Skeletal muscle satellite cell (primary cell): Measurements from ENCODE around the gene C2CD5.

Experiments
- H3K27me3 ChIP-seq: 2 replicates; pipeline ENCODE4 v1.7.0; 2013; ENCODE audit warnings: low read length; ENCODE audit not compliant: control insufficient read depth, insufficient read depth
- H3K36me3 ChIP-seq: 2 replicates; pipeline ENCODE4 v1.7.0; 2013; ENCODE audit warnings: mild to moderate bottlenecking, control low read depth, low read length; ENCODE audit not compliant: insufficient read depth
- H3K4me1 ChIP-seq: 2 replicates; pipeline ENCODE4 v1.7.0; 2013; ENCODE audit warnings: low read length; ENCODE audit not compliant: control insufficient read depth, insufficient read depth
- H3K4me2 ChIP-seq: 2 replicates; pipeline ENCODE4 v1.7.0; 2013; ENCODE audit warnings: mild to moderate bottlenecking, low read length
- H3K4me3 ChIP-seq: 2 replicates; pipeline ENCODE4 v1.7.0; 2013; ENCODE audit warnings: low read length
- H3K9ac ChIP-seq: 2 replicates; pipeline ENCODE4 v1.7.0; 2013; ENCODE audit warnings: mild to moderate bottlenecking, low read depth, low read length, moderate library complexity
- H3K9me3 ChIP-seq: replicated peaks from 2 replicates; pipeline ENCODE4 v1.7.0; 2013; ENCODE audit warnings: mild to moderate bottlenecking, control low read depth, low read length

C2CD5 gene

GRCh38 chr12:22533155-22533554 lies 11.2 kb downstream of the C2CD5 start:
- Histone ChIP-seq H3K4me3 (no peak overlapping the region), H3K4me1 (peaks cover 17% of the 10 kb centered on the region), H3K27me3 (no peaks in the 10 kb centered on the region), H3K9ac (no peak overlapping the region), H3K36me3 (peaks cover 22% of the 10 kb centered on the region), H3K9me3 (peaks cover 5% of the 10 kb centered on the region), H3K4me2 (no peak overlapping the region)

GRCh38 chr12:22532317-22532716 lies 12.0 kb downstream of the C2CD5 start:
- Histone ChIP-seq H3K27me3 (no peaks in the 10 kb centered on the region), H3K36me3 (peaks cover 22% of the 10 kb centered on the region), H3K9ac (no peak overlapping the region), H3K9me3 (peaks cover 5% of the 10 kb centered on the region), H3K4me2 (no peak overlapping the region), H3K4me1 (peaks cover 23% of the 10 kb centered on the region), H3K4me3 (no peak overlapping the region)

GRCh38 chr12:22531205-22531604 lies 13.1 kb downstream of the C2CD5 start:
- H3K9me3 ChIP-seq, result peaks cover 5% of the 10 kb centered on the region
- H3K4me2 ChIP-seq, result no peak overlapping the region
- H3K4me1 ChIP-seq, result peaks cover 29% of the 10 kb centered on the region
- H3K36me3 ChIP-seq, result peaks cover 26% of the 10 kb centered on the region
- H3K9ac ChIP-seq, result no peak overlapping the region
- no peak overlapping the region for H3K4me3 ChIP-seq
- H3K27me3 ChIP-seq, result no peaks in the 10 kb centered on the region

GRCh38 chr12:22529281-22530060 lies 14.9 kb downstream of the C2CD5 start:
- Histone ChIP-seq H3K9ac (peak overlapping the region; percentile 26), H3K4me2 (no peak overlapping the region), H3K4me1 (peaks cover 44% of the 10 kb centered on the region), H3K9me3 (peaks cover 5% of the 10 kb centered on the region), H3K4me3 (no peak overlapping the region), H3K36me3 (peaks cover 26% of the 10 kb centered on the region), H3K27me3 (no peaks in the 10 kb centered on the region)

GRCh38 chr12:22527999-22528398 lies 16.3 kb downstream of the C2CD5 start:
- Histone ChIP-seq H3K27me3 (no peaks in the 10 kb centered on the region), H3K4me3 (peak overlapping the region; percentile 38), H3K4me1 (peaks cover 44% of the 10 kb centered on the region), H3K36me3 (peaks cover 25% of the 10 kb centered on the region), H3K4me2 (peak overlapping the region; percentile 72), H3K9me3 (peaks cover 5% of the 10 kb centered on the region), H3K9ac (peak overlapping the region; percentile 71)

DNA sequence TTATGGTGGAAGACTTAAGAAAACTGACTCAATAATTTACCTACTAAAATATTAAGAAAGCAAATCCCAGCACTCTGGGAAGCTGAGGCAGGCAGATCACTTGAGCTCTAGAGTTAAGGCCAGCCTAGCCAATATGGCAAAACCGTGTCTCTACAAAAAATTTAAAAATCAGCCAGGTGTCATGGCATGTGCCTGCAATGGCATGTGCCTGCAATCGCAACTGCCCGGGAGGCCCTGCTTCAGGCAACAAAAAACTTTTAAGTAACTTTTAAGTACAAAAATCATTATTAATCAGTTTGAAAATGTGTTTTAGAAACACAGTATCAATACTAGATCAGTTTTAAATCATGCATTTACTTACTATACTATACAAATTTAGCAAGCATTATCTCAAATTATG lies 17.5 kb downstream of the C2CD5 start:
- H3K4me1 ChIP-seq, result peaks cover 50% of the 10 kb centered on the region
- no peaks in the 10 kb centered on the region for H3K27me3 ChIP-seq
- no peak overlapping the region for H3K4me2 ChIP-seq
- no peak overlapping the region for H3K4me3 ChIP-seq
- H3K9ac ChIP-seq, result no peak overlapping the region
- peaks cover 5% of the 10 kb centered on the region for H3K9me3 ChIP-seq
- H3K36me3 ChIP-seq, result peaks cover 29% of the 10 kb centered on the region

DNA sequence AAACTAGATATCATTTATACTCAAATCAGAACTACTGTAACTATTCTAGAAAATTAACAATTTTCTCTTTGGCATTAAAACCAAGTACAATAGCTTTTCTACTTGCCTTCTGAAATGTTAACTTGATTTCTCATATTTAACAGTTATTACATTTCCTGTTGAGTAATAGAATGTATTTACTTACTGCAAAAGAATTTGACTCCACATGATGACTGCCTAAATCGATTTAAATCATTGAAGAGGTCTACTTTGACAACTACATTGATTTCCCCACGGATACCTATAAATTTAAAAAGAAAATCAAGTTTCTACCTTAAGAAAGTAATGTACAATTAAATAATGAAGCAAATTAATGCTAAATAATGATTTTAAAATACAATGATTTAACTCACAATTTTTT lies 18.9 kb downstream of the C2CD5 start:
- Histone ChIP-seq H3K9me3 (no peaks in the 10 kb centered on the region), H3K36me3 (peaks cover 25% of the 10 kb centered on the region), H3K9ac (peak overlapping the region; percentile 23), H3K27me3 (no peaks in the 10 kb centered on the region), H3K4me2 (peak overlapping the region; percentile 30), H3K4me3 (no peak overlapping the region), H3K4me1 (peaks cover 51% of the 10 kb centered on the region)

- Histone ChIP-seq H3K4me2 (no peak overlapping the region), H3K9ac (no peak overlapping the region), H3K4me3 (no peak overlapping the region), H3K36me3 (peaks cover 32% of the 10 kb centered on the region), H3K27me3 (no peaks in the 10 kb centered on the region), H3K9me3 (no peaks in the 10 kb centered on the region), H3K4me1 (peaks cover 21% of the 10 kb centered on the region)
Measured at GRCh38 chr12:22518998-22519397, 25.3 kb downstream of the C2CD5 start.

- Histone ChIP-seq H3K4me2 (no peak overlapping the region), H3K27me3 (no peaks in the 10 kb centered on the region), H3K9me3 (no peaks in the 10 kb centered on the region), H3K36me3 (peaks cover 34% of the 10 kb centered on the region), H3K9ac (no peak overlapping the region), H3K4me1 (peaks cover 21% of the 10 kb centered on the region), H3K4me3 (no peak overlapping the region)
Measured at GRCh38 chr12:22518060-22518719, 26.2 kb downstream of the C2CD5 start.

- no peaks in the 10 kb centered on the region for H3K9me3 ChIP-seq
- no peak overlapping the region for H3K4me3 ChIP-seq
- H3K4me2 ChIP-seq, result no peak overlapping the region
- no peak overlapping the region for H3K9ac ChIP-seq
- peaks cover 29% of the 10 kb centered on the region for H3K36me3 ChIP-seq
- H3K4me1 ChIP-seq, result peaks cover 11% of the 10 kb centered on the region
- H3K27me3 ChIP-seq, result no peaks in the 10 kb centered on the region
Measured at GRCh38 chr12:22514875-22515274, 29.5 kb downstream of the C2CD5 start.

DNA sequence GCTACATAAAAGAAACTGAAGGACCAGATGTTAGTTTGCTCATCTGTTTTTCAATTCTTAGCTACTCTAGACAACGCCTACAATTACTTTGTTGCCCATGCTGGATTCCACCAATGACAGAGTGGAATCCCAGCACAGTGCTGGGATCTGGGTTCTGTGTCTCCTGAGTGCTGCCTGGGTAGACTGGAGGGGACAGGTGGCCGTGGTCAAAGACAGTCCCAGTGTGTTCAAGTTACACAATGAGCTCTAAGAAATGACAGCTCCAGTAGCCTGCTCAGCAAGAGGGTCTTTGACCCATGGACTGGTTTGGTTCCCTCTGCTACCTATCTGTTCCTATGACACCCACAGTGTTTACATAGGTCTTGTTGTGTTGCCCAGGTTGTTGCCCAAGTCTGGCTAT lies 38.5 kb downstream of the C2CD5 start:
- Histone ChIP-seq H3K9me3 (no peaks in the 10 kb centered on the region), H3K4me1 (no peaks in the 10 kb centered on the region), H3K36me3 (peaks cover 17% of the 10 kb centered on the region), H3K4me3 (no peak overlapping the region), H3K9ac (no peak overlapping the region), H3K4me2 (no peak overlapping the region), H3K27me3 (no peaks in the 10 kb centered on the region)

DNA sequence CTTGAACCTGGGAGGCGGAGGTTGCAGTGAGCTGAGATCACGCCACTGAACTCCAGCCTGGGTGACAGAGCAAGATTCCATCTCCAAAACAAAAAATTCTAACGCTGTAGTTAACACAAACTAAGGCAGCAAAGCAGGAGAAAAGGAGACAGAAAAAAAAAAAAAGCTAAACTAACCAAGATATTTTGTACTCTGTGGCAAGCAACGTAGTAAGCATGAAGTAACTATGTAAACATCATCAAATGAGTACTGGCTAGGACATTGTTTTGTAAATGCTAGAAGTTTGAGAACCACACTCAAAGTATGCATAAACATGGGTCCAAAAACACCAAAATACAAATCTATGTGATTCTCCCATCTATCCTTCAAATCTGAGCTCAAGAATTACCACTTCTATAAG lies 44.2 kb downstream of the C2CD5 start:
- Histone ChIP-seq H3K36me3 (peaks cover 2% of the 10 kb centered on the region), H3K4me3 (no peak overlapping the region), H3K9ac (no peak overlapping the region), H3K9me3 (no peaks in the 10 kb centered on the region), H3K27me3 (no peaks in the 10 kb centered on the region), H3K4me1 (no peaks in the 10 kb centered on the region), H3K4me2 (no peak overlapping the region)
